AG04449 (cell line): ENCODE results near the gene CAPN2.

ENCODE experiments used
- CTCF ChIA-PET: fragments of 350-600 bp; formaldehyde crosslinking; extraction: SDS; loops from one replicate; lab custom pipeline; 2021; ENCODE audit warnings: antibody characterized with exemption; lab: Yijun Ruan, JAX
- POLR2A ChIA-PET: fragments of 400-600, 350-600 bp; formaldehyde crosslinking; extraction: SDS; loops from one replicate; lab custom pipeline; 2020; ENCODE audit warnings: antibody characterized with exemption, inconsistent platforms; lab: Yijun Ruan, JAX
- DNase-seq: peaks from one replicate; pipeline ENCODE4 v3.0.0-alpha.2; 2010; ENCODE audit warnings: low read depth, low spot score
- H3K4me3 ChIP-seq: 2 replicates; pipeline ENCODE4 v1.5.1; 2011; ENCODE audit warnings: low read depth, mild to moderate bottlenecking, control low read depth, low read length
- CTCF ChIP-seq: IDR thresholded peaks from one replicate; pipeline ENCODE4 v1.5.1; 2011; ENCODE audit warnings: mild to moderate bottlenecking, moderate library complexity, low read length, control low read depth, inconsistent platforms; ENCODE audit not compliant: insufficient read depth; ENCODE audit errors: missing control alignments

The CAPN2 gene

GRCh38 chr1:223750730-223751570 is 38.6 kb downstream of the CAPN2 start:
- H3K4me3 ChIP-seq, result no peak overlapping the region
- ChIA-PET POLR2A (interaction anchor here (0.6 kb wide), 1 partner anchor 50 kb away, joined by 3 read pairs; no protein-coding TSS in a partner anchor), CTCF (interaction anchor here (1.4 to 9.0 kb wide), 11 partner anchors 9 to 55 kb away, joined by 3 to 122 read pairs (median 39); partner anchors contain the start of gene CAPN2)
- DNase-seq, result no peak
- TF ChIP-seq CTCF, result no peak

GRCh38 chr1:223751696-223752095 is 39.4 kb downstream of the CAPN2 start:
- no peak overlapping the region for H3K4me3 ChIP-seq
- ChIA-PET CTCF (interaction anchor here (0.8 to 9.0 kb wide), 8 partner anchors 9 to 55 kb away, joined by 4 to 122 read pairs (median 38); partner anchors contain the start of gene CAPN2), POLR2A (interaction anchor here (0.7 kb wide), 1 partner anchor 36 kb away, joined by 3 read pairs; no protein-coding TSS in a partner anchor)
- TF ChIP-seq CTCF, result no peak
- no peak for DNase-seq

GRCh38 chr1:223752721-223753515 is 40.6 kb downstream of the CAPN2 start:
- ChIA-PET CTCF (interaction anchor here (0.7 to 9.0 kb wide), 11 partner anchors 8 to 60 kb away, joined by 3 to 122 read pairs (median 13); partner anchors contain the start of gene CAPN2), POLR2A (no interaction called here)
- no peak overlapping the region for H3K4me3 ChIP-seq
- no peak for DNase-seq
- no peak for TF ChIP-seq CTCF

- TF ChIP-seq CTCF, result no peak
- POLR2A ChIA-PET, result no interaction called here
- CTCF ChIA-PET, result no interaction called here
- DNase-seq, result no peak
- no peak overlapping the region for H3K4me3 ChIP-seq
Observed at GRCh38 chr1:223754681-223755431, 42.5 kb downstream of the CAPN2 start.

GRCh38 chr1:223755432-223755792 is 43.1 kb downstream of the CAPN2 start:
- H3K4me3 ChIP-seq, result no peak overlapping the region
- ChIA-PET CTCF (no interaction called here), POLR2A (no interaction called here)
- no peak for TF ChIP-seq CTCF
- DNase-seq, result no peak
